ENCODE data around the gene ZNF70. TPM values are rescaled to one million over a fixed set of nuclear protein-coding genes. Genes with fewer than 3 reads are reported as not detected.

Gene ZNF70
- total RNA-seq, 1 experiment from 2014 or later, result 2.9 TPM

- H3K79me2 ChIP-seq (ENCODE audit: low read depth), result no peaks in the 10 kb centered on the region
- H3K4me2 ChIP-seq, result no peak overlapping the region
- no peaks in the 10 kb centered on the region for H3K36me3 ChIP-seq (ENCODE audit: low read depth)
- H3K27ac ChIP-seq, result no peak overlapping the region
- TF ChIP-seq, protein P1, sequence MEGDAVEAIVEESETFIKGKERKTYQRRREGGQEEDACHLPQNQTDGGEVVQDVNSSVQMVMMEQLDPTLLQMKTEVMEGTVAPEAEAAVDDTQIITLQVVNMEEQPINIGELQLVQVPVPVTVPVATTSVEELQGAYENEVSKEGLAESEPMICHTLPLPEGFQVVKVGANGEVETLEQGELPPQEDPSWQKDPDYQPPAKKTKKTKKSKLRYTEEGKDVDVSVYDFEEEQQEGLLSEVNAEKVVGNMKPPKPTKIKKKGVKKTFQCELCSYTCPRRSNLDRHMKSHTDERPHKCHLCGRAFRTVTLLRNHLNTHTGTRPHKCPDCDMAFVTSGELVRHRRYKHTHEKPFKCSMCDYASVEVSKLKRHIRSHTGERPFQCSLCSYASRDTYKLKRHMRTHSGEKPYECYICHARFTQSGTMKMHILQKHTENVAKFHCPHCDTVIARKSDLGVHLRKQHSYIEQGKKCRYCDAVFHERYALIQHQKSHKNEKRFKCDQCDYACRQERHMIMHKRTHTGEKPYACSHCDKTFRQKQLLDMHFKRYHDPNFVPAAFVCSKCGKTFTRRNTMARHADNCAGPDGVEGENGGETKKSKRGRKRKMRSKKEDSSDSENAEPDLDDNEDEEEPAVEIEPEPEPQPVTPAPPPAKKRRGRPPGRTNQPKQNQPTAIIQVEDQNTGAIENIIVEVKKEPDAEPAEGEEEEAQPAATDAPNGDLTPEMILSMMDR (conservative IDR thresholded peaks at IDR 0.05), result no peak
- no peak for TF ChIP-seq EZH2 (IDR thresholded peaks at IDR 0.05; ENCODE audit: low read depth)
- H3K4me1 ChIP-seq (replicated peaks; ENCODE audit: insufficient read depth), result peaks cover 3% of the 10 kb centered on the region; the same call in 1 of the 2 replicates
- H3K27me3 ChIP-seq (ENCODE audit: insufficient read depth, low read depth), result no peaks in the 10 kb centered on the region
- no TSS peak for BruUV-seq (replicated peaks)
- CTCF ChIA-PET, result no interaction called here
- no peaks in the 10 kb centered on the region for H4K20me1 ChIP-seq (ENCODE audit: insufficient read depth)
- H3F3A ChIP-seq (ENCODE audit: insufficient read depth, low read depth), result peaks cover 26% of the 10 kb centered on the region; the same call in 1 of the 2 replicates
- intact Hi-C loops (cut with micrococcal nuclease; ENCODE audit: unreplicated experiment), result no loop called here
- H3K4me3 ChIP-seq, result no peak overlapping the region
- no peak overlapping the region for H2AFZ ChIP-seq
- POLR2A ChIA-PET (ENCODE audit: unreplicated experiment), result interaction anchor here (0.7 to 0.8 kb wide), 2 partner anchors 15 to 60 kb away, joined by 5 to 6 read pairs; no protein-coding TSS in a partner anchor
- no peak for DNase-seq
- H3K9me3 ChIP-seq (ENCODE audit: insufficient read depth, low read depth), result no peaks in the 10 kb centered on the region
- H3K9me2 ChIP-seq (ENCODE audit: insufficient read depth), result no peaks in the 10 kb centered on the region
These were observed 23.4 kb upstream of the ZNF70 start for GRCh38 chr22:23774114-23774921.

GRCh38 chr22:23773483-23774113, 22.7 kb upstream of the ZNF70 start:
- intact Hi-C loops (cut with micrococcal nuclease; ENCODE audit: unreplicated experiment), result no loop called here
- H3K79me2 ChIP-seq (ENCODE audit: low read depth), result no peaks in the 10 kb centered on the region
- H3F3A ChIP-seq (ENCODE audit: insufficient read depth, low read depth), result peaks cover 31% of the 10 kb centered on the region; the same call in 1 of the 2 replicates
- no peaks in the 10 kb centered on the region for H4K20me1 ChIP-seq (ENCODE audit: insufficient read depth)
- no peak for DNase-seq
- H3K27ac ChIP-seq, result no peak overlapping the region
- TF ChIP-seq, protein P1 (conservative IDR thresholded peaks at IDR 0.05), result no peak
- TF ChIP-seq EZH2 (IDR thresholded peaks at IDR 0.05; ENCODE audit: low read depth), result no peak
- ChIA-PET CTCF (no interaction called here), POLR2A (ENCODE audit: unreplicated experiment) (interaction anchor here (0.8 kb wide), 1 partner anchor 16 kb away, joined by 5 read pairs; no protein-coding TSS in a partner anchor)
- peaks cover 3% of the 10 kb centered on the region; the same call in 1 of the 2 replicates for H3K4me1 ChIP-seq (replicated peaks; ENCODE audit: insufficient read depth)
- no peak overlapping the region; the same call in 1 of the 2 replicates for H3K4me3 ChIP-seq
- H2AFZ ChIP-seq, result no peak overlapping the region
- H3K36me3 ChIP-seq (ENCODE audit: low read depth), result no peaks in the 10 kb centered on the region
- H3K9me3 ChIP-seq (ENCODE audit: insufficient read depth, low read depth), result no peaks in the 10 kb centered on the region
- H3K9me2 ChIP-seq (ENCODE audit: insufficient read depth), result no peaks in the 10 kb centered on the region
- no peaks in the 10 kb centered on the region for H3K27me3 ChIP-seq (ENCODE audit: insufficient read depth, low read depth)
- BruUV-seq (replicated peaks), result no TSS peak
- H3K4me2 ChIP-seq, result peak overlapping the region; percentile 90

GRCh38 chr22:23772649-23773473, 21.9 kb upstream of the ZNF70 start, which contains the start of gene MMP11:
Gene MMP11 (plus strand): TSS chr22:23772849. CDS start chr22:23772871, 22 bp downstream.
- peaks cover 3% of the 10 kb centered on the region; the same call in 1 of the 2 replicates for H3K4me1 ChIP-seq (replicated peaks; ENCODE audit: insufficient read depth)
- peak in 1 of 2 experiments; percentile 30 for DNase-seq
- intact Hi-C loops (cut with micrococcal nuclease; ENCODE audit: unreplicated experiment), result no loop called here
- H3K9me3 ChIP-seq (ENCODE audit: insufficient read depth, low read depth), result no peaks in the 10 kb centered on the region
- H4K20me1 ChIP-seq (ENCODE audit: insufficient read depth), result no peaks in the 10 kb centered on the region
- H3K9me2 ChIP-seq (ENCODE audit: insufficient read depth), result no peaks in the 10 kb centered on the region
- no peaks in the 10 kb centered on the region for H3K27me3 ChIP-seq (ENCODE audit: insufficient read depth, low read depth)
- no peaks in the 10 kb centered on the region for H3K79me2 ChIP-seq (ENCODE audit: low read depth)
- peak within 1 kb of the TSS; percentile 74; the same call in 1 of the 2 replicates for H2AFZ ChIP-seq
- CTCF ChIA-PET, result interaction anchor here (1.0 kb wide), 1 partner anchor 85 kb away, joined by 9 read pairs; the partner anchor contains the start of gene SLC2A11
- H3K4me2 ChIP-seq, result peak within 1 kb of the TSS; percentile 90
- no peaks in the 10 kb centered on the region for H3K36me3 ChIP-seq (ENCODE audit: low read depth)
- no TSS peak for BruUV-seq (replicated peaks)
- TF ChIP-seq, protein P1 (conservative IDR thresholded peaks at IDR 0.05), result no peak
- TF ChIP-seq EZH2 (IDR thresholded peaks at IDR 0.05; ENCODE audit: low read depth), result no peak
- H3K4me3 ChIP-seq, result peak within 1 kb of the TSS; percentile 51; the same call in 1 of the 2 replicates
- H3K27ac ChIP-seq, result no peak within 1 kb of the TSS
- POLR2A ChIA-PET (ENCODE audit: unreplicated experiment), result interaction anchor here (0.6 kb wide), 1 partner anchor 22 kb away, joined by 3 read pairs; the partner anchor contains the start of gene ZNF70
- H3F3A ChIP-seq (ENCODE audit: insufficient read depth, low read depth), result peaks cover 31% of the 10 kb centered on the region; the same call in 1 of the 2 replicates

Data from PC-9 (cell line).